Articular chondrocyte of knee joint (primary cell): ENCODE results near the gene PRAMEF14. TPM values are rescaled to one million over a fixed set of nuclear protein-coding genes. Genes with fewer than 3 reads are reported as not detected.

Source experiments
- total RNA-seq: library from RNA; depleted of rRNA; stranded (reverse); fragments of >200 nt; gene quantifications from 2 replicates; pipeline ENCODE4 v1.2.3, GENCODE V29; 2012

PRAMEF14 gene, protein sequence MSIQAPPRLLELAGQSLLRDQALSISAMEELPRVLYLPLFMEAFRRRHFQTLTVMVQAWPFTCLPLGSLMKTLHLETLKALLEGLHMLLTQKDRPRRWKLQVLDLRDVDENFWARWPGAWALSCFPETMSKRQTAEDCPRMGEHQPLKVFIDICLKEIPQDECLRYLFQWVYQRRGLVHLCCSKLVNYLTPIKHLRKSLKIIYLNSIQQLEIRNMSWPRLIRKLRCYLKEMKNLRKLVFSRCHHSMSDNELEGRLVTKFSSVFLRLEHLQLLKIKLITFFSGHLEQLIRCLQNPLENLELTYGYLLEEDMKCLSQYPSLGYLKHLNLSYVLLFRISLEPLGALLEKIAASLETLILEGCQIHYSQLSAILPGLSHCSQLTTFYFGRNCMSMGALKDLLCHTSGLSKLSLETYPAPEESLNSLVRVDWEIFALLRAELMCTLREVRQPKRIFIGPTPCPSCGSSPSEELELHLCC
- total RNA-seq = not detected in 2 replicates

DNA sequence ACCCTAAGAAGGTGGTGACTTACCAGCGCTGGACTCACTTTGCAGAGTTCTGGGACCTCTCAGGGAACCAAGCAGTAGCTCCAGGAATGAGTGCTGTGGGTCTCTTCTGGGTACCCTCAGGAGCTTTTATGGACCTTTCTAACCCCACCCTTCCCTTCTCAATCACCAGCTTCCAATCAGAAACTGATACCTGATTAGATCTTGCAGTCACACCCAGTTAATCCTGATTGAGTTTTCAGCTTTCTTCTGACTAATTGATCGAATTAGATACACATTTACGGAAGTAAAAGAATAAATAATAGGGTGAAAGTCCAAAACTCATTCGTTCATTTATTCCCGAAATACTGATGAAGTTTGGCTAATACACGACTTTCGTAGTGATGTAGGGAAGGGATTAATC lies at the start of gene PRAMEF14:
Gene PRAMEF14, minus strand, starts transcription at position 101 of the 400 bp plus-strand sequence. CDS start 1,820 bp downstream, outside the sequence.

DNA sequence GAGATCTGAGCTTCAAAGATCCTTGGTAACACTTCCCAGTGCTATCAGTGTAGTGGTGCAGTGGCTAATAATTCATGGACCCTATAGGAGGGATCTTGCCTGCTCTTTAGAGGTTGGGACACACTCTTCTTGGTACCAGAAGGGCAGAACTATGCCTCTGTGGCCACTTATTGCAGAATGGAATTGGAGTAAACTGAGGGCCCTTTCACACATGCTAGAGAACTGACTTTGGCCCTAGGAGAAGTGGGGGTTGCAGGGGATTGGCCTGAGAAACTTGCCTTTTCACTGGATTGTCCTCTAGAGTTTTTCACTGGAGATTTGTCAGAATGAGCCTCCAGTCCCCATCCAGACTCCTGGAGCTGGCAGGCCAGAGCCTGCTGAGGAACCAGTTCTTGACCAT lies 42.4 kb upstream of the PRAMEF14 start, which contains the start of gene PRAMEF17:
Gene PRAMEF17, plus strand, starts transcription at position 301 of the 400 bp plus-strand sequence. Its CDS starts 26 bp downstream, at position 327.

DNA sequence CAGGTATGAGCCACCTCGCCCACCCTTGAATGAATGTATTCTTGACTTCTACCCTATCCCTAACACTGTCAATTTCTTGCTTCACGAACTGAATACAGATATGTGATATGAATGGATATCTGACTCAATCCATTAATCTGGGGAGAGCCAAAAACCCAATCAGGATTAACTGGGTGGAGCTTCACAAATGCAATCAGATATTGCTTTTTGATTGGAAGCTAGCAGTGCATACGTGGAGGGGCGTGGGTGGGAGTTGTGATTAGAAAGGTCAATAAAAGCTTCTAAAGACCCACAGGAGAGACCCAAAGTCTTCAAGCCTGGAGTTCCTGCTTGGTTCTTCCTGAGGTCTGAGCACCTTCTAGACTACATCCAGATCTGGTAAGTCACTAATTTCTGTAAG lies 31.7 kb downstream of the PRAMEF14 start, which contains the start of gene PRAMEF15:
Gene PRAMEF15, plus strand, starts transcription at position 301 of the 400 bp plus-strand sequence. CDS start 2,827 bp downstream, outside the sequence.

DNA sequence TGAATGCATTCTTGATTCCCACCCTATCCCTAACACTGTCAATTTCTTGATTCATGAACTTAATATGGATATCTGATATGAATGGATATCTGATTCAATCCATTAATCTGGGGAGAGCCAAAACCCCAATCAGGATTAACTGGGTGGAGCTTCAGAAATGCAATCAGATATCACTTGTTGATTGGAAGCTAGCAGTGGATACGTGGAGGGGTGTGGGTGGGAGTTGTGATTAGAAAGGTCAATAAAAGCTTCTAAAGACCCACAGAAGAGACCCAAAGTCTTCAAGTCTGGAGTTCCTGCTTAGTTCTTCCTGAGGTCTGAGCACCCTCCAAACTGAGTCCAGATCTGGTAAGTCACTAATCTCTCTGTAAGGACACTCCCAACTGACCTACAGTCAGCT lies 43.7 kb downstream of the PRAMEF14 start, which contains the start of gene PRAMEF33:
Gene PRAMEF33, plus strand, starts transcription at position 301 of the 400 bp plus-strand sequence. CDS start 2,416 bp downstream, outside the sequence.

Other genes starting within 250 kb of the PRAMEF14 start
- not detected in 2 replicates for gene HNRNPCL2, start 230.3 kb downstream of the PRAMEF14 start, total RNA-seq
- not detected in 2 replicates for gene PRAMEF26, start 191.1 kb downstream of the PRAMEF14 start, total RNA-seq
- not detected in 2 replicates for gene HNRNPCL4, start 181.5 kb downstream of the PRAMEF14 start, total RNA-seq
- gene PRAMEF9, start 175.3 kb downstream of the PRAMEF14 start, total RNA-seq = not detected in 2 replicates
- gene PRAMEF13, start 145.7 kb downstream of the PRAMEF14 start, total RNA-seq = not detected in 2 replicates
- not detected in 2 replicates for gene PRAMEF18, start 121.0 kb downstream of the PRAMEF14 start, total RNA-seq
- not detected in 2 replicates for gene PRAMEF5, start 92.9 kb downstream of the PRAMEF14 start, total RNA-seq
- not detected in 2 replicates for gene PRAMEF8, start 62.0 kb downstream of the PRAMEF14 start, total RNA-seq
- gene PRAMEF33, start 43.6 kb downstream of the PRAMEF14 start, total RNA-seq = not detected in 2 replicates
- not detected in 2 replicates for gene PRAMEF15, start 31.6 kb downstream of the PRAMEF14 start, total RNA-seq
- gene PRAMEF19, start 24.8 kb upstream of the PRAMEF14 start, total RNA-seq = not detected in 2 replicates
- not detected in 2 replicates for gene PRAMEF17, start 42.5 kb upstream of the PRAMEF14 start, total RNA-seq
- gene PRAMEF20, start 63.3 kb upstream of the PRAMEF14 start, total RNA-seq = not detected in 2 replicates
- gene LRRC38, start 166.9 kb upstream of the PRAMEF14 start, total RNA-seq = not detected in 2 replicates
- gene PDPN, start 236.7 kb upstream of the PRAMEF14 start, total RNA-seq = 92.0 and 120 TPM in 2 replicates